GF-D8 (cell line): ENCODE data around the gene UBR7.

ENCODE experiments used
- DNase-seq: peaks from one replicate; lab custom pipeline; 2025; lab: John Stamatoyannopoulos, UW

UBR7 gene

GRCh38 chr14:93249128-93249831 is 42.2 kb downstream of the UBR7 start:
- no peak for DNase-seq

GRCh38 chr14:93262446-93262845 is 55.4 kb downstream of the UBR7 start:
- DNase-seq, result no peak

DNA sequence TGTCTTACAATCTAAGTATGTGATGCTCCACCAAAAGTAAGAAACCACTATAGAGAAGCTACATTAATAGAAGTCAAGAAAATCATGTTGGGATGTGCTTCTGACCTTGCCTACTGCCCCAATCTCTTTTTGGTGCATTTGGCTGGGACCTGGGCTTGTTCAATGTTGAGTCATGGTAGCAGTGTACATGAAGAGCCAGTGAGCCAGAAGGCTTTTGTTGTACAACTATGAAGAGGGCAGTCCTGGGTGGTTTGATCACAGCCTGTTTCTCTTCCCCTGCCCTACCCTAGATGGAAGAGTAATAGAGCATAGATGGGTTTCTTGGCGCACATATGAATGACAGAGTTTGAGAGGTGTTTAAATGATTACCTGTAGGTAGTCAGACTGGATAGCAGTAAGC is 56.4 kb downstream of the UBR7 start:
- no peak for DNase-seq

DNA sequence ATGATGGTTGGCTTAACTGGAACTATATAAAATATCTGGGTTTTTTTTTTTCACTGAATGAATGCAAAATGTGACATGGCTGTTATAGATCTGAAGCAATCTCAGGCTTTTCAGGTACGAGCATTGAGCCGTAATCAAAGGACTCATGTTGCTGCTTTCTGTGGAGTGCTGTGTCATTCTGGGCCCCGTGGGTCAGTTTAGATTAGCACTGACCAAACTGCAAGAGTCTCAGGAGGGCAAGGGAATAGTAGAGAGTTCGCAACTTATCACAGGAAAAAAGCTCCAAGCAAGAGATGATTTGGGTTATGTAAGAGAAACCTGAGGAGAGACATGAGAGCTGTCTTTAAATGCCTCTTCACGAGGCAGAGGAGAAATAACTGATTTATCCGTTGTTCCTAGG is 59.1 kb downstream of the UBR7 start:
- DNase-seq, result no peak

DNA sequence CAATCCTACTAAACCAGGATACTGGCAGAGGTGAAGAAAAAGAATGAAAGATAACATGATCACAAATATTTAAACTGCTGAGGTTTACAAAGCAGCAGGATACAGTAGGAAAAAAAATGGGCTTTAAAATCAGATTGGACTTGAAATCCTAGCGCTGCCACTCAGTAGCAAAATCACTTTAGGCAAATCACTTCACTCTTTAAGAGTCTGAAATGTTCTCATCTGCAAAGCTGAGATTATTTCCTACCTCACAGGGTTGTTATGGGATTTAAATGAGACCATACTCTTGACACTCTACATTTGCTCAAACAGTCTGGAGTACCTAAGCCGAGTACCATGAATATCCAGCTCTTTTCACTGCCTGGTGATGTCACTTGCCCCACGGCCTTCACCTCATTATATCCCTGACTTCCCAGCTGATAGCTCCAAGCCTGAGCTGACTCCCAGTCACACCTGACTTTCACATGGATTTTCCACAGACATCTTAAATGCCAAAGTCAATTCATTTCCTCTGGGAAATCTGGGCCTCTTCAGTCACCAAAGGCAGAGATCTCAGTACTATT is 60.2 kb downstream of the UBR7 start:
- no peak for DNase-seq

DNA sequence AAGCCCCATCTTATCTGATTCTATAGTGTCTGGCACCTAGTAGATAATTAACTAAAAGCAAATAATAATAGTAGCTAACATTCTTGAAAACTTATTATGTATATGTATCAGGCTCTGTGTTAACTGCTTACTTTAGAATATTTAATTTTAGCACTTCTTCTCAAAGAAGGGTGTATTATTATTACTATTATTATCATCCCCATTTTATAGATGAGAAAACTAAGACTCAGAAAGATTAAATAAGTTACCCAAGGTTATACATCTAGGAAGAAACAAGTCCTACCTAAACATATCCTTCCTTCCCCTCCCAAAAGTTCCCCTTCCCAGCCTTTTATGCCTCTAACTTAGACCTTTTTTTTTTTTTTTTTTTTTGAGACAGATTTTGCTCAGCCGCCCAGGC is 61.4 kb downstream of the UBR7 start:
- DNase-seq, result no peak

- no peak for DNase-seq
Measured at GRCh38 chr14:93269341-93270068, 62.4 kb downstream of the UBR7 start.

- DNase-seq, result no peak
Measured at GRCh38 chr14:93271111-93271510, 64.1 kb downstream of the UBR7 start.

- no peak for DNase-seq
Measured at GRCh38 chr14:93274055-93274806, 67.2 kb downstream of the UBR7 start.

DNA sequence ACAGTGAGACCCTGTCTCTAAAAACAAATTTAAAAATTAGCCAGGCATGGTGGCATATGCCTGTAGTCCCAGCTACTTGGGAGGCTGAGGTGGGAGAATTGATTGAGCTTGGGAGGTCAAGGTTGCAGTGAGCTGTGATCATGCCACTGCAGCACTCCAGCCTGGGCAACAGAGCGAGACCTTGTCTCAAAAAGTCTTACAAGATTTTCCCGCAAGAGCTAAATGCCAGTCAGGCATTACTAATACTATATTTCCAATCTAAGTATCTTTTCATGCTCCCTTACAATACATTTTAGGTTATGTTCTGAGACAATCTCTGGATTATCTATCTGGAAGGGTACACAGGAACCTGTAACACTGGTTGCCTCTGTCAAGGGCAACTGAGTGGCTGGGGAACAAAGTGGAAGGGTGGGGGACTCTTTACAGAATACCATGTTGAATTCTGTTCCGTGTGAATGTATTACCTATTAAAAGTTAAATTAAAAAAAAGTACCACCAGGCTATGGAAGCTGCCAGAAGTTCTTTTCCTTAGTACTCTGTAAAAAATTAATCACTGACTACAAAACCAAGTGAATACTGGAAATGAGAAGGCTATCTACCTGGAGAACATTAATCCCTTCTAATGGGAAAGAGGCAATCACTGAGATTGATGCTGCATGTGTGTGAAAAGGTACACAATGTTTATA is 69.1 kb downstream of the UBR7 start:
- no peak for DNase-seq
